GM19455 (cell line): Measurements from ENCODE around the gene PSD4.

Experiments used
- ATAC-seq: cut with Tn5 transposase; IDR thresholded peaks from one replicate; pipeline ENCODE4 v1.9.1; 2021; ENCODE audit not compliant: unreplicated experiment

Gene PSD4

GRCh38 chr2:113141451-113141850 lies 32.3 kb upstream of the PSD4 start:
- ATAC-seq: no peak

- no peak for ATAC-seq
These were observed 31.5 kb upstream of the PSD4 start for GRCh38 chr2:113142290-113142689.

- no peak for ATAC-seq
These were observed 29.5 kb upstream of the PSD4 start for GRCh38 chr2:113144259-113144658.

GRCh38 chr2:113148606-113149552 lies 24.9 kb upstream of the PSD4 start:
- ATAC-seq: no peak

GRCh38 chr2:113149553-113150257 lies 24.1 kb upstream of the PSD4 start:
- ATAC-seq: no peak

GRCh38 chr2:113150258-113150601 lies 23.5 kb upstream of the PSD4 start:
- ATAC-seq: no peak

GRCh38 chr2:113155331-113155730 lies 18.4 kb upstream of the PSD4 start:
- no peak for ATAC-seq

GRCh38 chr2:113156278-113157117 lies 17.3 kb upstream of the PSD4 start:
- ATAC-seq: no peak

- peak; percentile 56 for ATAC-seq
These were observed 16.5 kb upstream of the PSD4 start for GRCh38 chr2:113157118-113157896.

- ATAC-seq: no peak
These were observed 15.6 kb upstream of the PSD4 start for GRCh38 chr2:113157897-113158753.

- ATAC-seq: no peak
These were observed 14.8 kb upstream of the PSD4 start for GRCh38 chr2:113158884-113159553.

GRCh38 chr2:113160248-113160647 lies 13.5 kb upstream of the PSD4 start:
- no peak for ATAC-seq

GRCh38 chr2:113160962-113161361 lies 12.8 kb upstream of the PSD4 start:
- no peak for ATAC-seq

- ATAC-seq: no peak
These were observed 11.6 kb upstream of the PSD4 start for GRCh38 chr2:113162173-113162572.

- no peak for ATAC-seq
These were observed 10.9 kb upstream of the PSD4 start for GRCh38 chr2:113162869-113163268.

- ATAC-seq: no peak
These were observed 9.4 kb upstream of the PSD4 start for GRCh38 chr2:113164215-113164929.

- ATAC-seq: no peak
These were observed 8.7 kb upstream of the PSD4 start for GRCh38 chr2:113164930-113165585.

- no peak for ATAC-seq
These were observed 7.6 kb upstream of the PSD4 start for GRCh38 chr2:113166187-113166645.
